K562 (cell line): ENCODE data around the gene ELMO1. TPM values are rescaled to one million over a fixed set of nuclear protein-coding genes. Genes with fewer than 3 reads are reported as not detected.

ENCODE experiments used
- ATAC-seq: fragments of 200-7000 bp; cut with Tn5 transposase; 3 replicates; pipeline ENCODE4 v1.9.1; 2020; ENCODE audit warnings: moderate library complexity
- BruUV-seq: library from RNA; stranded (reverse); fragments of 400-500 nt; replicated peaks from 2 replicates; lab custom pipeline; 2021; lab: Mats Ljungman, UMichigan
- CTCF ChIA-PET: fragments of 300-600 bp; formaldehyde crosslinking; extraction: SDS; loops from one replicate; lab custom pipeline; 2021; ENCODE audit warnings: low intra/inter-chr PET ratio; lab: Yijun Ruan, JAX
- POLR2A ChIA-PET: fragments of 300-600, 350-650 bp; sonication (Branson Sonifier 250); formaldehyde crosslinking; extraction: SDS; loops from one replicate; lab custom pipeline; 2021; ENCODE audit warnings: antibody characterized with exemption, inconsistent platforms; lab: Yijun Ruan, JAX
- DNase-seq, 4 experiments: peaks; one replicate each; pipeline versions ENCODE4 v3.0.0 to v3.0.0-alpha.2; 2011 to 2018; ENCODE audit warnings: low spot score in 3 of 4, mixed read lengths in 3 of 4; ENCODE audit errors: extremely low read depth in 1 of 4
- FAIRE-seq: peaks from 2 replicates; lab custom pipeline; 2011; peaks lifted over from hg19 to GRCh38; lab: Jason Lieb, UNC
- H2AFZ ChIP-seq: 2 replicates; pipeline ENCODE4 v1.6.0; 2011; ENCODE audit warnings: low read depth, low read length, control low read depth, inconsistent platforms
- H3K27ac ChIP-seq: fragments of 200-600 bp; 3 replicates; pipeline ENCODE4 v1.8.0; 2011; ENCODE audit warnings: low read depth, mild to moderate bottlenecking, control low read depth, inconsistent platforms, low read length, moderate library complexity, mixed read lengths; ENCODE audit errors: extremely low read depth
- H3K27me3 ChIP-seq, 2 experiments: fragments of 300-600 bp in 1 of 2; 2 replicates in 1 of 2; 3 replicates in 1 of 2; pipeline versions ENCODE4 v1.6.0 to v1.8.0; 2011; ENCODE audit warnings: inconsistent platforms in 2 of 2, low read length in 2 of 2, mild to moderate bottlenecking in 1 of 2, mixed read lengths in 1 of 2, moderate library complexity in 1 of 2; ENCODE audit not compliant: control insufficient read depth in 2 of 2, insufficient read depth in 2 of 2
- H3K36me3 ChIP-seq: fragments of 300-600 bp; 3 replicates; pipeline ENCODE4 v1.8.0; 2011; ENCODE audit warnings: mild to moderate bottlenecking, low read length, inconsistent platforms; ENCODE audit not compliant: control insufficient read depth, insufficient read depth
- H3K4me1 ChIP-seq, 2 experiments: fragments of 200-600 bp in 1 of 2; replicated peaks in 1 of 2; 2 replicates in 1 of 2; 3 replicates in 1 of 2; pipeline versions ENCODE4 v1.5.1 to v1.8.0; 2011; ENCODE audit warnings: inconsistent platforms in 2 of 2, low read length in 2 of 2, mild to moderate bottlenecking in 1 of 2, mixed read lengths in 1 of 2, moderate library complexity in 1 of 2; ENCODE audit not compliant: control insufficient read depth in 2 of 2, insufficient read depth in 2 of 2
- H3K4me2 ChIP-seq: 2 replicates; pipeline ENCODE4 v1.6.1; 2011; ENCODE audit warnings: low read length, control low read depth, inconsistent platforms, mixed read lengths; ENCODE audit not compliant: insufficient read depth
- H3K4me3 ChIP-seq: fragments of 200-600 bp; sonication (generic), shearing (Covaris generic); 2 replicates; pipeline ENCODE4 v1.5.1; 2016; ENCODE audit warnings: control low read depth, inconsistent platforms
- H3K79me2 ChIP-seq: fragments of 200-600 bp; 3 replicates; pipeline ENCODE4 v1.8.0; 2011; ENCODE audit warnings: low read length, inconsistent platforms; ENCODE audit not compliant: control insufficient read depth, insufficient read depth
- H3K9ac ChIP-seq, 2 experiments: 2 replicates each; pipeline versions ENCODE4 v1.6.0 to v1.6.1; 2011; ENCODE audit warnings: low read depth in 2 of 2, low read length in 2 of 2, control low read depth in 1 of 2, inconsistent platforms in 1 of 2, mild to moderate bottlenecking in 1 of 2, mixed read lengths in 1 of 2; ENCODE audit not compliant: insufficient read depth in 1 of 2
- H3K9me1 ChIP-seq: one replicate; pipeline ENCODE4 v1.6.0; 2011; ENCODE audit warnings: inconsistent platforms, mild to moderate bottlenecking, low read length, moderate library complexity; ENCODE audit not compliant: control insufficient read depth, insufficient read depth
- H3K9me3 ChIP-seq: replicated peaks from 2 replicates; pipeline ENCODE4 v1.5.1; 2011; ENCODE audit warnings: low read depth, low read length, inconsistent platforms; ENCODE audit not compliant: control insufficient read depth, insufficient read depth
- H4K20me1 ChIP-seq: replicated peaks from 2 replicates; pipeline ENCODE4 v1.6.1; 2011; ENCODE audit warnings: low read length, inconsistent platforms, mixed read lengths; ENCODE audit not compliant: control insufficient read depth, insufficient read depth
- CBX3 ChIP-seq, 2 experiments: IDR thresholded peaks; 1 replicate in 1 of 2; 2 replicates in 1 of 2; pipeline ENCODE4 v1.6.1; 2012; ENCODE audit warnings: inconsistent platforms in 2 of 2, low read length in 2 of 2, borderline replicate concordance in 1 of 2, control low read depth in 1 of 2
- CXXC5 ChIP-seq: fragments of 250-450 bp; sonication (Bioruptor Pico); IDR thresholded peaks from 2 replicates; pipeline ENCODE4 v1.8.0; 2022; ENCODE audit warnings: inconsistent platforms, mild to moderate bottlenecking, moderate library complexity
- ETV1 ChIP-seq: fragments of 450-650 bp; conservative IDR thresholded peaks from 2 replicates; pipeline ENCODE4 v1.6.1; 2016; ENCODE audit warnings: missing genetic modification characterization, control low read depth, low read depth, missing compliant biosample characterization
- FOXM1 ChIP-seq, 2 experiments: fragments of 450-650 bp in 1 of 2; sonication (generic) in 1 of 2; formaldehyde crosslinking in 1 of 2; IDR thresholded peaks; 2 replicates each; pipeline versions ENCODE4 v1.6.1 to v1.9.0; 2017 to 2022; ENCODE audit warnings: low read depth in 2 of 2, mild to moderate bottlenecking in 2 of 2, missing genetic modification reagents in 1 of 2, moderate library complexity in 1 of 2
- HNRNPH1 ChIP-seq: fragments of 200-400 bp; formaldehyde crosslinking; optimal IDR thresholded peaks from 2 replicates; pipeline ENCODE3; 2017; ENCODE audit warnings: low read depth, mild to moderate bottlenecking, low read length, moderate library complexity
- JUN ChIP-seq, 2 experiments: sonication (generic) in 1 of 2; formaldehyde crosslinking in 1 of 2; IDR thresholded peaks; 2 replicates each; pipeline versions ENCODE4 v1.6.1 to v1.8.0; 2012 to 2022; ENCODE audit warnings: borderline replicate concordance in 2 of 2, mild to moderate bottlenecking in 2 of 2, improper control_type of control experiment in 1 of 2, low read depth in 1 of 2, low read length in 1 of 2, missing genetic modification reagents in 1 of 2
- L3MBTL2 ChIP-seq: fragments of 450-650 bp; IDR thresholded peaks from 2 replicates; pipeline ENCODE4 v1.6.1; 2016; ENCODE audit warnings: mild to moderate bottlenecking, moderate library complexity
- RHOXF2B ChIP-seq: fragments of 250-450 bp; sonication (Bioruptor Pico); conservative IDR thresholded peaks from 2 replicates; pipeline ENCODE4 v1.5.1; 2021
- TCFL5 ChIP-seq: fragments of 250-450 bp; sonication (Bioruptor Pico); conservative IDR thresholded peaks from 2 replicates; pipeline ENCODE4 v1.6.1; 2021; ENCODE audit warnings: mild to moderate bottlenecking, moderate library complexity, matching md5 sums
- TRIM24 ChIP-seq, 2 experiments: fragments of 450-650 bp; IDR thresholded peaks; 2 replicates each; pipeline ENCODE4 v1.6.1; 2016
- TRIM28 ChIP-seq: fragments of 450-650 bp; IDR thresholded peaks from 2 replicates; pipeline ENCODE4 v1.6.1; 2017
- ZBTB34 ChIP-seq: fragments of 250-450 bp; sonication (Bioruptor Pico); IDR thresholded peaks from 2 replicates; pipeline ENCODE4 v1.8.0; 2021; ENCODE audit warnings: mild to moderate bottlenecking, moderate library complexity
- ZFP30 ChIP-seq: fragments of 250-450 bp; sonication (Bioruptor Pico); IDR thresholded peaks from 2 replicates; pipeline ENCODE4 v1.8.0; 2022; ENCODE audit warnings: moderate library complexity, mild to moderate bottlenecking, inconsistent platforms, borderline replicate concordance
- in situ Hi-C: fragments of 300-500 bp; cut with MboI; formaldehyde crosslinking; loops from 4 replicates; pipeline ENCODE4 v1.15.0; 2018; ENCODE audit warnings: inconsistent platforms, mixed read lengths
- intact Hi-C: fragments of 100-400 bp; cut with micrococcal nuclease; formaldehyde crosslinking; loops from 2 replicates; pipeline ENCODE4 v1.14.2; 2022
- polyA plus RNA-seq, 8 experiments: library from polyadenylated mRNA; depleted of rRNA in 4 of 8; stranded (reverse) in 5 of 8; unstranded in 3 of 8; fragments of >200 nt; fragmentation: Nextera tagmentation in 2 of 8; fragmentation: Illumina TruSeq in 1 of 8; extraction: Ambion mirVana in 2 of 8; extraction: Trizol in 1 of 8; gene quantifications; 2 replicates each; pipeline versions ENCODE4 v1.2.1 to v1.2.3, GENCODE V29; 2011 to 2014; ENCODE audit warnings: inconsistent platforms in 1 of 8, missing spikeins in 1 of 8
- total RNA-seq, 7 experiments: library from RNA; depleted of rRNA in 6 of 7; stranded (reverse); fragments of >200 nt in 6 of 7; fragmentation: Illumina TruSeq in 2 of 7; extraction: Trizol in 2 of 7; gene quantifications; 2 replicates each; pipeline versions ENCODE4 v1.2.1 to v1.2.3, GENCODE V29; 2011 to 2021; ENCODE audit warnings: low replicate concordance in 1 of 7
- TF ChIP-seq, protein P1 (sequence below): fragments of 250-450 bp; sonication (Bioruptor Pico); IDR thresholded peaks from 2 replicates; pipeline ENCODE4 v1.8.0; 2021; ENCODE audit warnings: borderline replicate concordance, mild to moderate bottlenecking, moderate library complexity; ENCODE audit not compliant: poor library complexity, severe bottlenecking

The ELMO1 gene
- total and polyA plus RNA-seq, 9 of the 15 experiments (the other 6 are each of a cell fraction or from before 2014, with no cell fraction given) = 0.36 to 7.2 (median 3.6) TPM

DNA sequence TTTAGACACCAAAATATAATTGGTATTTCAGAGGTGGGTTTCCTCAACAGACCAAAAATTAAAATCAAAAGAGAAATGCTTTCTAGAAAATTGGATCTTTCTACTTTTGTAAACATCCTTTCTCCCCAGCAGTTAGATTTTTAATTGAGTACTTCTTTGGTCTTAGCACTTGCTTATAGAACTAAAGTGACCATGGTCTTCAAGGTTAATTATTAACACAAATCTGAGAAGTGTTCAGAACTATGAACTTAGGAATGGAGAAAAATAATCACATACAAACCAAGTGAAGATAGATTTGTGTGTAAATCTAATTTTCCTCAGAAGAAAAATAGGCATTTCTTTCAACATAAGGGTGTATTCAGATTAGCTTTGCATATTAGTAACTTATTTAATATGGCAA, 355.4 kb downstream of the ELMO1 start:
- H3K9ac ChIP-seq = no peak overlapping the region
- no peaks in the 10 kb centered on the region for H3K4me1 ChIP-seq
- no peak for DNase-seq
- POLR2A ChIA-PET = no interaction called here
- H3K36me3 ChIP-seq = no peaks in the 10 kb centered on the region
- no peak for FAIRE-seq
- BruUV-seq = no TSS peak
- intact Hi-C loops (no loop called here), in situ Hi-C loops (no loop called here)
- H3K9me1 ChIP-seq = no peaks in the 10 kb centered on the region
- no peak for TF ChIP-seq JUN (IDR thresholded peaks at IDR 0.05; ENCODE audit: borderline replicate concordance, low read depth, low read length)
- TF ChIP-seq JUN (CRISPR knock-in tag; IDR thresholded peaks at IDR 0.05; ENCODE audit: borderline replicate concordance) = no peak
- no peak for TF ChIP-seq HNRNPH1
- TF ChIP-seq ZBTB34 (CRISPR knock-in tag) = no peak
- TF ChIP-seq, protein P1, sequence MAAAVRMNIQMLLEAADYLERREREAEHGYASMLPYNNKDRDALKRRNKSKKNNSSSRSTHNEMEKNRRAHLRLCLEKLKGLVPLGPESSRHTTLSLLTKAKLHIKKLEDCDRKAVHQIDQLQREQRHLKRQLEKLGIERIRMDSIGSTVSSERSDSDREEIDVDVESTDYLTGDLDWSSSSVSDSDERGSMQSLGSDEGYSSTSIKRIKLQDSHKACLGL (CRISPR knock-in tag) = no peak
- TF ChIP-seq RHOXF2B (CRISPR knock-in tag) = no peak
- no peak for TF ChIP-seq ETV1 (tag)
- TF ChIP-seq FOXM1 (IDR thresholded peaks at IDR 0.05; ENCODE audit: low read depth) = no peak
- no peak for TF ChIP-seq FOXM1 (CRISPR knock-in tag; IDR thresholded peaks at IDR 0.05; ENCODE audit: low read depth)
- no peak for TF ChIP-seq TRIM28
- TF ChIP-seq L3MBTL2 = no peak
- no peak for TF ChIP-seq CBX3 (IDR thresholded peaks at IDR 0.05; ENCODE audit: borderline replicate concordance in 1 of 2, low read length in 2 of 2)
- no peak for TF ChIP-seq ZFP30 (CRISPR knock-in tag)
- no peak for TF ChIP-seq CXXC5 (CRISPR knock-in tag)
- no peak for TF ChIP-seq TRIM24 (IDR thresholded peaks at IDR 0.05)
- no peak for TF ChIP-seq TCFL5 (CRISPR knock-in tag)
- H3K27me3 ChIP-seq = no peaks in the 10 kb centered on the region
- H4K20me1 ChIP-seq = no peaks in the 10 kb centered on the region
- no peaks in the 10 kb centered on the region for H3K79me2 ChIP-seq
- no peak overlapping the region for H3K4me2 ChIP-seq
- H2AFZ ChIP-seq = no peak overlapping the region
- H3K27ac ChIP-seq = no peak overlapping the region
- no peak for ATAC-seq
- CTCF ChIA-PET = no interaction called here
- H3K4me3 ChIP-seq = no peak overlapping the region
- H3K9me3 ChIP-seq = no peaks in the 10 kb centered on the region
